HUES6 (cell line): ENCODE data around the gene RPS24.
A peak's percentile ranks its signal among the peaks of the same experiment; 100 is the strongest.

Experiments used
- H3K27ac ChIP-seq: 2 replicates; pipeline ENCODE4 v1.7.0; 2013; ENCODE audit warnings: low read depth, mild to moderate bottlenecking, low read length, inconsistent platforms
- H3K27me3 ChIP-seq: 2 replicates; pipeline ENCODE4 v1.6.1; 2013; ENCODE audit warnings: low read length; ENCODE audit not compliant: control insufficient read depth, insufficient read depth
- H3K36me3 ChIP-seq: 2 replicates; pipeline ENCODE4 v1.6.1; 2013; ENCODE audit warnings: low read length; ENCODE audit not compliant: control insufficient read depth, insufficient read depth
- H3K4me1 ChIP-seq: 2 replicates; pipeline ENCODE4 v1.6.1; 2013; ENCODE audit warnings: low read length; ENCODE audit not compliant: control insufficient read depth, insufficient read depth
- H3K4me3 ChIP-seq: 2 replicates; pipeline ENCODE4 v1.5.1; 2013; ENCODE audit warnings: low read depth, low read length
- H3K9ac ChIP-seq: one replicate; pipeline ENCODE4 v1.6.1; 2013; ENCODE audit warnings: mild to moderate bottlenecking, low read length
- H3K9me3 ChIP-seq: 2 replicates; pipeline ENCODE4 v1.6.1; 2013; ENCODE audit warnings: low read depth, low read length; ENCODE audit not compliant: control insufficient read depth, insufficient read depth

RPS24 gene

GRCh38 chr10:78041170-78042057 is 7.8 kb downstream of the RPS24 start:
- Histone ChIP-seq H3K27me3 (no peaks in the 10 kb centered on the region), H3K9me3 (no peaks in the 10 kb centered on the region), H3K4me3 (no peak overlapping the region), H3K9ac (no peak overlapping the region), H3K4me1 (peaks cover 47% of the 10 kb centered on the region), H3K27ac (peak overlapping the region; percentile 60; the same call in 1 of the 2 replicates), H3K36me3 (peaks cover 64% of the 10 kb centered on the region)

- peaks cover 41% of the 10 kb centered on the region for H3K4me1 ChIP-seq
- H3K27me3 ChIP-seq, result no peaks in the 10 kb centered on the region
- H3K9ac ChIP-seq, result no peak overlapping the region
- H3K4me3 ChIP-seq, result no peak overlapping the region
- no peaks in the 10 kb centered on the region for H3K9me3 ChIP-seq
- H3K36me3 ChIP-seq, result peaks cover 56% of the 10 kb centered on the region
- H3K27ac ChIP-seq, result no peak overlapping the region
These were observed 8.5 kb downstream of the RPS24 start for GRCh38 chr10:78042058-78042751.

GRCh38 chr10:78042752-78043104 is 9.1 kb downstream of the RPS24 start:
- H3K4me3 ChIP-seq, result no peak overlapping the region
- H3K27me3 ChIP-seq, result no peaks in the 10 kb centered on the region
- no peak overlapping the region for H3K27ac ChIP-seq
- no peaks in the 10 kb centered on the region for H3K9me3 ChIP-seq
- peaks cover 51% of the 10 kb centered on the region for H3K36me3 ChIP-seq
- H3K4me1 ChIP-seq, result peaks cover 40% of the 10 kb centered on the region
- no peak overlapping the region for H3K9ac ChIP-seq

GRCh38 chr10:78044179-78044578 is 10.5 kb downstream of the RPS24 start:
- Histone ChIP-seq H3K4me3 (no peak overlapping the region), H3K9me3 (no peaks in the 10 kb centered on the region), H3K4me1 (peaks cover 26% of the 10 kb centered on the region), H3K27me3 (no peaks in the 10 kb centered on the region), H3K27ac (no peak overlapping the region), H3K36me3 (peaks cover 37% of the 10 kb centered on the region), H3K9ac (no peak overlapping the region)

- Histone ChIP-seq H3K9ac (no peak overlapping the region), H3K27me3 (no peaks in the 10 kb centered on the region), H3K27ac (no peak overlapping the region), H3K4me1 (peaks cover 21% of the 10 kb centered on the region), H3K4me3 (no peak overlapping the region), H3K36me3 (peaks cover 31% of the 10 kb centered on the region), H3K9me3 (no peaks in the 10 kb centered on the region)
These were observed 11.0 kb downstream of the RPS24 start for GRCh38 chr10:78044699-78045098.

- H3K27me3 ChIP-seq, result no peaks in the 10 kb centered on the region
- H3K27ac ChIP-seq, result no peak overlapping the region
- H3K9ac ChIP-seq, result no peak overlapping the region
- no peaks in the 10 kb centered on the region for H3K9me3 ChIP-seq
- H3K4me1 ChIP-seq, result peaks cover 16% of the 10 kb centered on the region
- no peak overlapping the region for H3K4me3 ChIP-seq
- peaks cover 26% of the 10 kb centered on the region for H3K36me3 ChIP-seq
These were observed 11.6 kb downstream of the RPS24 start for GRCh38 chr10:78045237-78045636.

GRCh38 chr10:78045856-78046255 is 12.2 kb downstream of the RPS24 start:
- no peak overlapping the region for H3K27ac ChIP-seq
- H3K9ac ChIP-seq, result no peak overlapping the region

GRCh38 chr10:78046711-78047269 is 13.1 kb downstream of the RPS24 start:
- Histone ChIP-seq H3K36me3 (peaks cover 11% of the 10 kb centered on the region), H3K27ac (no peak overlapping the region), H3K27me3 (no peaks in the 10 kb centered on the region), H3K4me1 (peaks cover 4% of the 10 kb centered on the region; the same call in 1 of the 2 replicates), H3K4me3 (no peak overlapping the region), H3K9ac (no peak overlapping the region), H3K9me3 (no peaks in the 10 kb centered on the region)

More at GRCh38 chr10:78045856-78046255, 12.2 kb downstream of the RPS24 start:
- Histone ChIP-seq H3K9me3 (no peaks in the 10 kb centered on the region), H3K27me3 (no peaks in the 10 kb centered on the region), H3K4me1 (peaks cover 10% of the 10 kb centered on the region), H3K36me3 (peaks cover 20% of the 10 kb centered on the region), H3K4me3 (no peak overlapping the region)

GRCh38 chr10:78047314-78047891 is 13.7 kb downstream of the RPS24 start:
- Histone ChIP-seq H3K36me3 (peaks cover 4% of the 10 kb centered on the region), H3K9me3 (no peaks in the 10 kb centered on the region), H3K4me1 (peaks cover 4% of the 10 kb centered on the region; the same call in 1 of the 2 replicates), H3K4me3 (no peak overlapping the region), H3K9ac (no peak overlapping the region), H3K27me3 (no peaks in the 10 kb centered on the region), H3K27ac (no peak overlapping the region)

- peaks cover 4% of the 10 kb centered on the region; the same call in 1 of the 2 replicates for H3K4me1 ChIP-seq
- H3K4me3 ChIP-seq, result no peak overlapping the region
These were observed 16.2 kb downstream of the RPS24 start for GRCh38 chr10:78049851-78050250.

More at GRCh38 chr10:78049851-78050250, 16.2 kb downstream of the RPS24 start:
- no peak overlapping the region for H3K9ac ChIP-seq
- no peak overlapping the region for H3K27ac ChIP-seq
- H3K36me3 ChIP-seq, result no peaks in the 10 kb centered on the region
- H3K9me3 ChIP-seq, result no peaks in the 10 kb centered on the region
- H3K27me3 ChIP-seq, result no peaks in the 10 kb centered on the region
